ENCODE results near the gene NPLOC4.
"Not testable (repeated sequence)": the region's sequence is repeated elsewhere in the genome, so short reads cannot be mapped to it uniquely, and the experiment has no call there.

Gene NPLOC4

GRCh38 chr17:81531998-81532404 lies 104.9 kb downstream of the NPLOC4 start:
- not testable (repeated sequence) for DNase-seq

DNA sequence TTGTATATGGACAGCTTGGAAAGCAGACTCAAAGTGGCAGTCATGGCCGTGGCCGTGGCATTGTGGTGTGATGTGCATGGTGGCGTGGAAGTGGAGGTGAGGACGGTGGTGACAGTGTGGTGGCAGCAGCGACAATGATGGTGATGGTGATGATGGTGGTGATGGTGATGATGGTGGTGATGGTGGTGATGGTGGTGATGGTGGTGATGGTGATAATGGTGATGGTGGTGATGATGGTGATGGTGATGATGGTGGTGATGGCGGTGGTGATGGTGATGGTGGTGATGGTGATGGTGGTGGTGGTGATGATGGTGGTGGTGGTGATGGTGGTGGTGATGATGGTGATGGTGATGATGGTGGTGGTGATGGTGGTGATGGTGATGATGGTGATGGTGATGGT lies 105.9 kb downstream of the NPLOC4 start:
- not testable (repeated sequence) for DNase-seq

GRCh38 chr17:81529437-81529803 lies 107.5 kb downstream of the NPLOC4 start:
- no peak for DNase-seq

DNA sequence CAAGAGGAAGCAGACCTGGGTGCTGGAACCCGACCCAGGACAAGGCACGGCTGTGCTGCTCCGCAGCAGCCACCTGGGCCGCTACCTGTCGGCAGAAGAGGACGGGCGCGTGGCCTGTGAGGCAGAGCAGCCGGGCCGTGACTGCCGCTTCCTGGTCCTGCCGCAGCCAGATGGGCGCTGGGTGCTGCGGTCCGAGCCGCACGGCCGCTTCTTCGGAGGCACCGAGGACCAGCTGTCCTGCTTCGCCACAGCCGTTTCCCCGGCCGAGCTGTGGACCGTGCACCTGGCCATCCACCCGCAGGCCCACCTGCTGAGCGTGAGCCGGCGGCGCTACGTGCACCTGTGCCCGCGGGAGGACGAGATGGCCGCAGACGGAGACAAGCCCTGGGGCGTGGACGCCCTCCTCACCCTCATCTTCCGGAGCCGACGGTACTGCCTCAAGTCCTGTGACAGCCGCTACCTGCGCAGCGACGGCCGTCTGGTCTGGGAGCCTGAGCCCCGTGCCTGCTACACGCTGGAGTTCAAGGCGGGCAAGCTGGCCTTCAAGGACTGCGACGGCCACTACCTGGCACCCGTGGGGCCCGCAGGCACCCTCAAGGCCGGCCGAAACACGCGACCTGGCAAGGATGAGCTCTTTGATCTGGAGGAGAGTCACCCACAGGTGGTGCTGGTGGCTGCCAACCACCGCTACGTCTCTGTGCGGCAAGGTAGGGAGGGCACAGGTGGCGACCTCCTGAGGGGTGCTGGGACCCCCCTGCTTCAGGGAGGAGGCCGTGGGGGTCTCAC lies 108.1 kb downstream of the NPLOC4 start:
- no peak for DNase-seq

DNA sequence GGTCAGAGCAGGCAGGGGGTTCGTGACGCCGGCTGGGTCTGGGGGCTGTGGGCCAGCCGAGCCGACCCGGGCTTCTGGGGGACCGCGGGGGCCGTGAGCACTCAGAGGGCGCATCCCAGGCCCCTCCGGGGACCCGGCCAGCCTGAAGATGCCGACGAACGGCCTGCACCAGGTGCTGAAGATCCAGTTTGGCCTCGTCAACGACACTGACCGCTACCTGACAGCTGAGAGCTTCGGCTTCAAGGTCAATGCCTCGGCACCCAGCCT lies 108.6 kb downstream of the NPLOC4 start:
- DNase-seq: no peak

- no peak for DNase-seq
These were observed 109.1 kb downstream of the NPLOC4 start, which contains the start of gene FSCN2 for GRCh38 chr17:81527591-81528383. Gene FSCN2, plus strand, starts transcription at chr17:81528377. Its CDS starts 155 bp downstream, at chr17:81528532.

- no peak for DNase-seq
These were observed 110.0 kb downstream of the NPLOC4 start for GRCh38 chr17:81526662-81527571.

- DNase-seq: no peak
These were observed 112.1 kb downstream of the NPLOC4 start for GRCh38 chr17:81524865-81525159.

DNA sequence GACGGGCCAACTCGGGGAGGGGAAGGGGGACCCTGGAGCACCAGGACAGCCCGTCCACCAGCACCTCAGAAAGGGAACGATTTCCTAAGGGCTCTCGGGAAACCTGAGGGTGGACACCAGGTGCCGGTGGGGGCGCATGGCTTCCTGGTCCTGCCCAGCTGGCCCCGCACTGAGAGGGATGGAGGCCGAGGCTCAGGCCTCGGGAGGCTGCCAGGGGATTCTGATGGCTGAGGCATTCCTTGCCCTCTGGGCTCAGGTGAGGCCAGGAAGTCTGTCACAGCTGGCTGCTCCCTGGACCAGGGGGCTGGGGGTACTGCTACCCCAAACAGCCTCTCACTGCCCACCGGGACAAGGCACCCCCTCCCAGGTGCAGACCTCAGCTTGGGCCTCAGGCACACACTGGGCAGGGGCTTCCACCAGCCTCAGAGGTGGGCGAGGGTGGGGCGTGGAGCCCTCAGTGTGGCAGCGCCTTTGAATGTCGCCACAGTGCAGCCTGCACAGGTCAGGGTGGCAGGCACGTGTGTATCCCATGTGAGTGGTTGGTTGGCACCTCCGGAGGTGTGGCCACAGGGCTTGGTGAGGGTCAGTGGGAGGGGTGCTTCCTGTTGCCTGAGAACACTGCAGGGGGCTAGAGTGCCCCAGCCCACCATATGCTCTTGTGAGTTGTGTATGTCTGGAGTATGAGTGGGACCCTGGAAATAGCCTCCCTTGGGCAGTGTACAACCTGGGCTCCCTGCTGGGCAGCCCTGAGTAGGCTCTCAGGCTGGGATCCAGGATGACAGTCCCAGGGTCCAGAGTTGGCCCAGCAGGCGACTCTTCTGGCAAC lies 112.7 kb downstream of the NPLOC4 start:
- DNase-seq: no peak

DNA sequence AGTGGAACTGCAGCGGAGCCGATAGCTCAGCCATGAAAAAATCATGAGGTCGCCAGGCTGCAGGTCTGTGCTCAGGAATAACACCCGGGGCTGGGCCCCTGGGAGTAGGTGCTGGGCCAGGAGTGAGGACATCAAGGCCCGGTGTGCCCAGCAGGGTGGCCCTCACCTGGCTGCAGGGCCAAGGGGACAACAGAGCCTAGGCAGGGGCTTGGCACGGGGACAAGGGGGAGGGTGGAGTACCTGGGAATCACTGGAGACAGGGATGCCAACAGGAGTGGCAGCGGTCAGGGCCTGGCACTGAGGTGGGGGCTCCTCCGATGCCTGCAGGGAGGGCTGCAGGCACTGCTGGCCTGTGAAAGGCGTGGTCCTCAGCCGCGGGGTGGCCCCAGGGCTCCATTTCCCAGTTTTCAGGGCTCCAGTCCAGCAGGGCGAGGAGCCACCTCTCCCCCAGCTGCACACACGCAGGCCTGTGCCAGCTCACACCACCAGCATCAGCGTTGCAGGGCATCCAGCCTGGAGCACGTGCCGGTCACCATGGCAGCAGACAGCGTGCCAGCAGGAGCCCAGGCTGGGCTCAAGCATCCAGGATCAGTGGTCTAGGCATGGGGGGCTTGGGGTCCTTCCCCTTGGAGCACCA lies 113.4 kb downstream of the NPLOC4 start:
- peak; percentile 51 for DNase-seq

DNA sequence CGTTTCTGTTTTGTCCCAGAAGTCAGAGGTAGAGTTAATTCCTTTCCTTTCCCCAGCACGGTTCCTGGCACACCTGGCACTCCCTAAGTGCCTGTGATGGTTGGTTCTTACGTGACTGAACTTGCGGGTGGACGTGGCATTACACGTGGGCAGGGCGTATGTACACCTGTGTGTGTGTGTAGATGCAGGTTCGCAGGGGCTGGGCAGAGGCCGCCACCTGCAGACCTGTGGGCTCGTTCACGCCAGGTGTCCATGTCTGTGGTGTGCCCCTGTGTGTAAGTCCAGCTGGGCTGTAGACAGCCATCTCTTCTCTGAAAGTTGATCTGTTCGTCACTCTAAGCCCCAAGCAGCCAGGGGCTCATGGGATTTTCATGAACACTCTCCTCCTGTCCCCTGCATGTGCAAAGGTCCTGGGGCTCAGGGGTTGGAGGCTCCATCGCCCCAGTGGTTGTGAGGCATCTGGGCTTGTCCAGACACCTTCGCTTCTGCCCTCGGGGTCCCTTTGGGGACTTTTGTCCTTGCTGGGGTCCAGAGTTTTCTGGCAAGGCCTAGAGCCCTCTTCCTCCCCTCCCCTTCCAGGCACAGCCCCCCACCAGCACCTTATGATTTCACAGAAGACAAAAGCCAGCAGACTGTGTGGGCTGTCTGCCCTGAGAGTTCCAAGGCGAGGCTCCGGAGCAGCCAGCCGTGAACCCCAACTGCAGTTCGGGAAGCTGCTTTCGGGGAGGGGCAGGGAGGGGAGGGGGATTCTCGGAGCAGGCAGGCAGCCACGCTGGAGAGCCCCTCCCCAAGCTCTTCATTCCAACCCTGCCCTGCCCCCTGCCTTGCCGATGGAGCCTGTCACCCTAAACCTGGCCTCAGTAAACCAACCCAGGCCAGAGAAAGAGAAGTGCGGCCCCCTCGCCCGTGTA lies 114.2 kb downstream of the NPLOC4 start:
- DNase-seq: no peak

- no peak for DNase-seq
These were observed 116.7 kb downstream of the NPLOC4 start for GRCh38 chr17:81520021-81520901.

DNA sequence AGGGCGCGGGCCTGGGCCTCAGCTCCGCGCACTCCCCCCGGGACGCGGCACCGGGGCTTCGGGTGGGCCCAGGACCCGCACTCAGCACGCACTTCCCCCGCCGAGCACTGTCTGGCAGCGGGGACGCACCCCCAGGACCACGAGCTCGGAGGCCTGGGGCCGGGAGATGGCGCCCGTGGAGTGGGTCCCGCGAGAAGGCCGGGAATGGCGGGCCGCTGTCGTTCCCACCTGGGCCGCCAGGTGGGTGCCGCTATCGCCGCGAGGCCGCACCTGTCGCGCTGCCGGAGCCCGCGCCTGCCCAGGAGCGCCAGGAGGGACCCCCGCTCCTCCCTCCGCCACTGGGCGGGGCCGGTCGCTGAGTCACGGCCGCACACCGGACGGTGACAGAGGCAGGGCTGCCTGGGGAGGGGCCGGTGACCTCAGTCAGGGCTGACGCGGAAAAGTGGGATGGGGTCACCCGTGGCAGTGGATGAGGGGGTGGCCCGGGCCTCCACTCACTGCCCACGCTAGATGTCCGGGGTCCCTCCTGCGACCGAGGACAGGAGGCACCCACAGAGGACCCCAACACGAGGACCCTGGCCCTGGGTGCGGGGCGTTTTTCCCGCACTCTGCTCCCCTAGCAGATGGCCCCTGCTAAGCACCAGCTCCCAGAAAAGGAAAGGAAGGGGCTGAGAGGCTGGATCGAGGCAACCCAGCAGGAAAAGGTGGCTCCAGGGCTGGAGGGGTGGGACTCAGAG lies 117.5 kb downstream of the NPLOC4 start:
- DNase-seq: peak; percentile 52

- DNase-seq: no peak
These were observed 118.1 kb downstream of the NPLOC4 start for GRCh38 chr17:81518785-81519283.

DNA sequence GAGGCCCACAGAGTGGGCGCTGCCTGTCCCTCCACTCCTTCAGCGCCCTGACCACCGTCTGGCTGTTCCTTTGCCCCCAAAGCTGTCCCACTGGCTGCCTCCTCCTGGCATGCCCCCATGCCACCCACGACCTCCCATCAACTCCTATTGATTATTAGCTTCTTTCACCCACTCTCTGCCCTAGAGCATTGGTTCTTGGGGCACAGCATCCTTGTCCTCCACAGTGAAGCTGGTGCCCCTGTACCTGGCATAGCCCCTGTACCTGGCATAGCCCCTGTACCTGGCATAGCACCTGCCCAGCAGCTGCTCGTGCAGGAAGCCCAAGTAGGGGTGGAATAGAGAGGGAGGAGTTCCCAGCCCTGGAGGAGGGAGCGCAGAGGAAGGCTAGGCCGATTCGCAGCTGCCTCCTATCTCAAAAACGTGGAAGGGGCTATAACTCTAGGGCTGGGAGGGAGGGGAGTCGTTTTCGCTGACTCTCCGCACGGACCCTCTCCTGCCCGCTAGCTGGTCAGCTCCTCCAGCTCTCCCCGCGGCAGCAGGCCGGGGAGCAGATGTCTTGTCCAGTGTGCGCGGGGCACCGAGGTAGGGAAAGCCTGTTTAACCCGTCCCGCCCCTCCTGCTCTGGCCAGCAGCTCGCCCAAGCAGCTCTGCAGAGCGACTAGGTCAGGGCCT lies 118.7 kb downstream of the NPLOC4 start:
- DNase-seq: peak; percentile 71

DNA sequence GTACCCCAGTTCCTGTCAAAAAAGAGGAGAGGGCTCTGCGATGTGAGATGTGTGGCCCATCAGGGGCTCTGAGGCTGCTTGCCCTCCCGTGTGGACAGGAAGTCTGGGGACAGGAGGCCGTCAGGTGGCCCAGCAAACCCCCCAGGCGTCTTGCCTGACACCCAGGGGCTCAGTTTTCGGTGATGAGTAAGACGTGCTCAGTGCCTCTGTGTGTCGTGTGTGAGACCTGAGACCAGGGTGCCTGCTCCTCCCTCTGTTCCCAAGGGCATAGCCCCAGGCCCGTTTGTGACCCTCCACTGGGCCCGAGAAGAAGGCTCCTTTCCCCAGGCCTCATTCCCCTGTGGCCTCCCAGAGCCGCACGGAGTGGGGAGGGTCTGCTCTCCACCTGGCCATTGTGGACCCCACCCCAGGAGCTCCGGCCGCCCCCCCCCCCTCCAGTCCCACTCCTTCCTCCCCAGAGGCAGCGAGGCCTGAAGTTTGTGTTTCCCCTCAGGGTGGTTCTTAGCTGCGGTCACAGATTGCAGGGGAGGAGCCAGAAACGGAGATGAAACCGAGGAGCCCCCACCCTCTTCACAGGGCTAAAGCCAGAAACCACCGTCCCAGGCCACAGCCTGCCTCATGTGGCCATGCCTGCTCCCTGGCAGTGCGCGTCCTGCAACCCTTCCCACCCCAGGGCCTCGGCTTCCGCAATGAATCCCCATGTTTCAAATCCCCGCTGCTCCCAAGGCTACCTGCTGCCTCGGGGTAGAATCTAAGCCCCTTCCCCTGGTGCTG lies 119.4 kb downstream of the NPLOC4 start:
- no peak for DNase-seq

DNA sequence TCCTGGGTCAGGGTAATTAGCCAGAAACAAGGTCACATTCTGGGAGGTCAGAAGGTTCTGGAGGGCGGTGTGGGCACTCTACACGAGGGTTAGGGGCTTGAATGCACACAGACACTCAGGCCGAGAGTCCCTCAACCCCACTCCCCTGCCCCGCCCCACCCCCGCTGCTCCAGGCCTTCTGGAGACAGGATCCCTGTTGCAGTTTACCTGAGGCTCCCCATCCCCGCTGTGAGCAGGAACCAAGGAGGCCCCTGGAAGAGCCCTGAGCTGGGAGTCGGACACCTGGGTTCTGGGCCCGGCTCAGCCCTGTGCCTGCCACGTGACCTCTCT lies 119.9 kb downstream of the NPLOC4 start:
- DNase-seq: no peak

DNA sequence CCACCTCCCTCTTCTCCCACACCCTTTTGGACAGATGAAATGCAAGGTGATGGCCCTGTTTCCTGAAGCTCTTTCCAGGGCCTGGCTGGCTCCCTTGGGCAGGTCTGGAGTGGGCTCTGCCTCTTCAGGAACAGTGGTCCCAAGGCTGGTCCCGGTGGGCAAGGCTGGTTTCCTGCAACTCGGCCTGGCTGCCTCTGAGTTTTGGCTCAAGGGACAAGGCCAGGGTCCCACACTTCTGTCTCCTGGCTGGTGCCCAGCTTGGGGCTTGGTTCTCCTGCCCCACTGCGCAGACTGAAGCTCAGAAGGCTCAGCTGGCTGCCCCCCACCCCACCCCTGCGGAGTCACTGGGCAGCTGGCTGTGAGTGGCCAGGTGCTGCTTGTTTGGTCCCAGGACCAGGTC lies 120.5 kb downstream of the NPLOC4 start:
- DNase-seq: no peak
